ENCODE results near the gene HM13.

HM13 gene

DNA sequence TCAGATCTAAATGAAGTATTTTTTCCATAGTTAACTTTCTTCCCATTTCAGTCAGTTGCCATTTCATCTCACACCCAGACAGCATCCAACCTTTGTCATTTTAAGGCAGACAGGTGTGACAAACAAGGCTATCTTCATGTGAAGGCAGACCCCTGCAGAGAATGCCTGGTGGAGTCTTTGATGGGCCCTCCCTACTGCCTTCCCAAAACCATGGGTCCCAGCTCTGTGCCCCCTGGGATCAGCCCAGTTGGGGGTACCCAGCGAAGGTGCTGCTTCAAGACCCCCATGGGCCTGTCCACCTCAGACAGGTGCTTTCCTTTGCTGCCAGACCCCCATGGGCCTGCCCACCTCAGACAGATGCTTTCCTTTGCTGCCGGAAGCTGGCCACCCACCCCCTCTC, 62.5 kb downstream of the HM13 start:
- H2AFZ ChIP-seq (ENCODE audit: low read length) = no peak overlapping the region
- no peak overlapping the region for H3K9ac ChIP-seq (ENCODE audit: low read depth, low read length, poor library complexity, severe bottlenecking)
- no peak overlapping the region for H3K4me3 ChIP-seq (ENCODE audit: low read length, poor library complexity, severe bottlenecking)
- no peaks in the 10 kb centered on the region for H3K9me2 ChIP-seq (replicated peaks; ENCODE audit: low read depth, low read length)
- H3F3A ChIP-seq (ENCODE audit: low read depth) = 0 out of 2 replicates have a peak, but pooled peaks cover 3% of the 10 kb centered on the region
- H3K4me1 ChIP-seq (ENCODE audit: insufficient read depth, low read length, poor library complexity, severe bottlenecking) = peaks cover 13% of the 10 kb centered on the region
- H3K27me3 ChIP-seq (ENCODE audit: insufficient read depth, low read length, poor library complexity, severe bottlenecking) = no peaks in the 10 kb centered on the region
- no peak for TF ChIP-seq EZH2phosphoT487 (IDR thresholded peaks at IDR 0.05; ENCODE audit: borderline replicate concordance)
- TF ChIP-seq, protein P1, sequence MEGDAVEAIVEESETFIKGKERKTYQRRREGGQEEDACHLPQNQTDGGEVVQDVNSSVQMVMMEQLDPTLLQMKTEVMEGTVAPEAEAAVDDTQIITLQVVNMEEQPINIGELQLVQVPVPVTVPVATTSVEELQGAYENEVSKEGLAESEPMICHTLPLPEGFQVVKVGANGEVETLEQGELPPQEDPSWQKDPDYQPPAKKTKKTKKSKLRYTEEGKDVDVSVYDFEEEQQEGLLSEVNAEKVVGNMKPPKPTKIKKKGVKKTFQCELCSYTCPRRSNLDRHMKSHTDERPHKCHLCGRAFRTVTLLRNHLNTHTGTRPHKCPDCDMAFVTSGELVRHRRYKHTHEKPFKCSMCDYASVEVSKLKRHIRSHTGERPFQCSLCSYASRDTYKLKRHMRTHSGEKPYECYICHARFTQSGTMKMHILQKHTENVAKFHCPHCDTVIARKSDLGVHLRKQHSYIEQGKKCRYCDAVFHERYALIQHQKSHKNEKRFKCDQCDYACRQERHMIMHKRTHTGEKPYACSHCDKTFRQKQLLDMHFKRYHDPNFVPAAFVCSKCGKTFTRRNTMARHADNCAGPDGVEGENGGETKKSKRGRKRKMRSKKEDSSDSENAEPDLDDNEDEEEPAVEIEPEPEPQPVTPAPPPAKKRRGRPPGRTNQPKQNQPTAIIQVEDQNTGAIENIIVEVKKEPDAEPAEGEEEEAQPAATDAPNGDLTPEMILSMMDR (conservative IDR thresholded peaks at IDR 0.05; ENCODE audit: low read length) = no peak
- H3K79me2 ChIP-seq (ENCODE audit: insufficient read depth, low read length) = no peaks in the 10 kb centered on the region
- H4K20me1 ChIP-seq (ENCODE audit: insufficient read depth, low read length, poor library complexity, severe bottlenecking) = no peaks in the 10 kb centered on the region
- no peaks in the 10 kb centered on the region for H3K9me3 ChIP-seq (ENCODE audit: insufficient read depth, low read depth, low read length)
- no peaks in the 10 kb centered on the region for H3K36me3 ChIP-seq (ENCODE audit: insufficient read depth, low read length)
- H3K4me2 ChIP-seq (ENCODE audit: low read depth, low read length, poor library complexity, severe bottlenecking) = no peak overlapping the region

DNA sequence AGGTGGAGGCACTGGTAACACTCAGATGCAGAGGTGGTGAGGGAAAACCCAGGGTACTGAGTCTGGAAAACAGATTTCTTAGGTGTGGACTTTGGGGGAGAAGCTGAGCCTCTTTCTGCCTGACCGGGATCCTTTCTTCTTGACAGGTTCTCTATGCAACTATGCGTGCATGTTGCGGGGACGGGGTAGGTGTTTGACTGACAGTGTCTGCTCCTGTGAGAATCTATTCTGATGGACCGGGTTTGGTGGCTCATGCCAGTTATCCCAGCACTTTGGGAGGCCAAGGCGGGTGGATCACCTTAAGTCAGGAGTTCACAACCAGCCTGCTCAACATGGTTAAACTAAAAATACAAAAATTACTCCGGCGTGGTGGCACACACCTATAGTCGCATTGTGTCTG, 63.0 kb downstream of the HM13 start:
- no peak for TF ChIP-seq EZH2phosphoT487 (IDR thresholded peaks at IDR 0.05; ENCODE audit: borderline replicate concordance)
- TF ChIP-seq, protein P1 (conservative IDR thresholded peaks at IDR 0.05; ENCODE audit: low read length) = no peak
- Histone ChIP-seq H3K36me3 (ENCODE audit: insufficient read depth, low read length) (no peaks in the 10 kb centered on the region), H3K9ac (ENCODE audit: low read depth, low read length, poor library complexity, severe bottlenecking) (no peak overlapping the region), H2AFZ (ENCODE audit: low read length) (no peak overlapping the region), H3K27me3 (ENCODE audit: insufficient read depth, low read length, poor library complexity, severe bottlenecking) (no peaks in the 10 kb centered on the region), H3K9me2 (replicated peaks; ENCODE audit: low read depth, low read length) (no peaks in the 10 kb centered on the region), H3K4me3 (ENCODE audit: low read length, poor library complexity, severe bottlenecking) (no peak overlapping the region), H3F3A (ENCODE audit: low read depth) (0 out of 2 replicates have a peak, but pooled peaks cover 3% of the 10 kb centered on the region), H3K4me1 (ENCODE audit: insufficient read depth, low read length, poor library complexity, severe bottlenecking) (peaks cover 13% of the 10 kb centered on the region), H4K20me1 (ENCODE audit: insufficient read depth, low read length, poor library complexity, severe bottlenecking) (no peaks in the 10 kb centered on the region), H3K9me3 (ENCODE audit: insufficient read depth, low read depth, low read length) (no peaks in the 10 kb centered on the region), H3K79me2 (ENCODE audit: insufficient read depth, low read length) (no peaks in the 10 kb centered on the region), H3K4me2 (ENCODE audit: low read depth, low read length, poor library complexity, severe bottlenecking) (no peak overlapping the region)

DNA sequence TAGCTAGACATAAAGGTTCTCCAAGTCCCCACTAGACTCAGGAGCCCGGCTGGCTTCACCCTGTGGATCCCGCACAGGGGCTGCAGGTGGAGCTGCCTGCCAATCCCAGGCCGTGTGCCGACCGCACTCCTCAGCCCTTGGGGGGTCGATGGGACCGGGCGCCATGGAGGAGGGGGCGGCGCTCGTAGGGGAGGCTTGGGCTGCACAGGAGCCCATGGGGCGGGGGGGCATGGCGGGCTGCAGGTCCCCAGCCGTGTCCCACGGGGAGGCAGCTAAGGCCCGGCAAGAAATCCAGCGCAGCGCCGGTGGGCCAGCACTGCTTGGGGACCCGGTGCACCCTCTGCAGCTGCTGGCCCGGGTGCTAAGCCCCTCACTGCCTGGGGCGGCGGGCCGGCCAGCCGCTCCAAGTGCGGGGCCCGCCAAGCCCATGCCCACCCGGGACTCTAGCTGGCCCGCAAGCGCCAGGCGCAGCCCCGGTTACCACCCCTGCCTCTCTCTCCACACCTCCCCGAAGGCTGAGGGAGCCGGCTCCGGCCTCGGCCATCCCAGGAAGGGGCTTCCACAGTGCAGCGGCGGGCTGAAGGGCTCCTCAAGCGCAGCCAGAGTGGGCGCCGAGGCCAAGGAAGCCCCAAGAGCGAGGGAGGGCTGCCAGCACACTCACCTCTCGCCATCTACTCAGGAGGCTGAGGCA, 64.4 kb downstream of the HM13 start:
- Histone ChIP-seq H3F3A (ENCODE audit: low read depth) (no peaks in the 10 kb centered on the region), H3K4me2 (ENCODE audit: low read depth, low read length, poor library complexity, severe bottlenecking) (no peak overlapping the region), H3K9ac (ENCODE audit: low read depth, low read length, poor library complexity, severe bottlenecking) (no peak overlapping the region), H3K9me3 (ENCODE audit: insufficient read depth, low read depth, low read length) (no peaks in the 10 kb centered on the region), H3K79me2 (ENCODE audit: insufficient read depth, low read length) (no peaks in the 10 kb centered on the region), H3K27me3 (ENCODE audit: insufficient read depth, low read length, poor library complexity, severe bottlenecking) (no peaks in the 10 kb centered on the region), H3K4me3 (ENCODE audit: low read length, poor library complexity, severe bottlenecking) (no peak overlapping the region), H3K9me2 (replicated peaks; ENCODE audit: low read depth, low read length) (no peaks in the 10 kb centered on the region), H4K20me1 (ENCODE audit: insufficient read depth, low read length, poor library complexity, severe bottlenecking) (no peaks in the 10 kb centered on the region), H3K36me3 (ENCODE audit: insufficient read depth, low read length) (no peaks in the 10 kb centered on the region), H2AFZ (ENCODE audit: low read length) (no peak overlapping the region), H3K4me1 (ENCODE audit: insufficient read depth, low read length, poor library complexity, severe bottlenecking) (peaks cover 3% of the 10 kb centered on the region)
- no peak for TF ChIP-seq EZH2phosphoT487 (IDR thresholded peaks at IDR 0.05; ENCODE audit: borderline replicate concordance)
- TF ChIP-seq, protein P1 (conservative IDR thresholded peaks at IDR 0.05; ENCODE audit: low read length) = no peak

All from Loucy (cell line).